Head of caudate nucleus (tissue), 42 donors: ENCODE data around the gene AVPI1.

ENCODE experiments used
- DNase-seq, 42 donors: peaks; one replicate each; pipeline versions ENCODE4 v3.0.0 to v3.0.0-alpha.2; 2020 to 2021; ENCODE audit warnings: mixed read lengths in 7 of 42
- intact Hi-C: fragments of 100-400 bp; cut with DNase I; formaldehyde crosslinking; loops from one replicate; pipeline ENCODE4 v1.15.0; 2022

Gene AVPI1

GRCh38 chr10:97686962-97687784 is at the start of gene AVPI1:
Gene AVPI1, minus strand, starts transcription at chr10:97687241. Its CDS starts 7,336 bp downstream, at chr10:97679905.
- peak; percentile 85 to 97 (median 93) for DNase-seq
- intact Hi-C loops: loop anchor here (10.0 kb wide), 1 partner anchor 48 kb away; the partner anchor contains the start of gene ZFYVE27

- DNase-seq: no peak
- intact Hi-C loops: loop anchor here (10.0 kb wide), 1 partner anchor 52 kb away; the partner anchor contains the start of gene AVPI1
Observed at GRCh38 chr10:97736403-97736901, 49.4 kb upstream of the AVPI1 start.

GRCh38 chr10:97734021-97734420 is 47.0 kb upstream of the AVPI1 start:
- intact Hi-C loops: loop anchor here (10.0 kb wide), 1 partner anchor 49 kb away; the partner anchor contains the start of gene AVPI1
- DNase-seq: no peak

- intact Hi-C loops: loop anchor here (10.0 kb wide), 1 partner anchor 48 kb away; the partner anchor contains the start of gene AVPI1
- DNase-seq: no peak
Observed at GRCh38 chr10:97733256-97733655, 46.2 kb upstream of the AVPI1 start.

GRCh38 chr10:97732052-97732359 is 45.0 kb upstream of the AVPI1 start:
- no peak for DNase-seq
- intact Hi-C loops: loop anchor here (10.0 kb wide), 1 partner anchor 47 kb away; the partner anchor contains the start of gene AVPI1

- DNase-seq: peak in 41 of 42 donors; percentile 26 to 92 (median 80)
- intact Hi-C loops: loop anchor here (2.0 to 10.0 kb wide), 2 partner anchors 19 to 47 kb away; partner anchors contain the start of genes AVPI1 and MARVELD1
Observed at GRCh38 chr10:97731346-97732051, 44.5 kb upstream of the AVPI1 start.

- intact Hi-C loops: no loop called here
- no peak for DNase-seq
Observed at GRCh38 chr10:97729014-97729413, 42.0 kb upstream of the AVPI1 start.

GRCh38 chr10:97726636-97727178 is 39.7 kb upstream of the AVPI1 start:
- intact Hi-C loops: no loop called here
- peak in 15 of 42 donors; percentile 10 to 75 (median 45) for DNase-seq

GRCh38 chr10:97724341-97724941 is 37.4 kb upstream of the AVPI1 start:
- intact Hi-C loops: no loop called here
- DNase-seq: no peak

GRCh38 chr10:97723001-97723400 is 36.0 kb upstream of the AVPI1 start:
- intact Hi-C loops: no loop called here
- no peak for DNase-seq

- DNase-seq: no peak
- intact Hi-C loops: no loop called here
Observed at GRCh38 chr10:97721871-97722780, 35.1 kb upstream of the AVPI1 start.

GRCh38 chr10:97719602-97720001 is 32.6 kb upstream of the AVPI1 start:
- no peak for DNase-seq
- intact Hi-C loops: no loop called here

GRCh38 chr10:97718659-97719142 is 31.7 kb upstream of the AVPI1 start:
- intact Hi-C loops: no loop called here

GRCh38 chr10:97718178-97718577 is 31.1 kb upstream of the AVPI1 start:
- intact Hi-C loops: no loop called here
- DNase-seq: peak in 40 of 42 donors; percentile 12 to 88 (median 64)

More at GRCh38 chr10:97718659-97719142, 31.7 kb upstream of the AVPI1 start:
- DNase-seq: peak in 40 of 42 donors; percentile 25 to 84 (median 64)

GRCh38 chr10:97717627-97718026 is 30.6 kb upstream of the AVPI1 start:
- intact Hi-C loops: no loop called here

GRCh38 chr10:97715259-97715874 is 28.3 kb upstream of the AVPI1 start:
- intact Hi-C loops: no loop called here
- no peak for DNase-seq

More at GRCh38 chr10:97717627-97718026, 30.6 kb upstream of the AVPI1 start:
- DNase-seq: no peak
